ENCODE data around the gene KCND1. TPM values are rescaled to one million over a fixed set of nuclear protein-coding genes. Genes with fewer than 3 reads are reported as not detected.
"Not testable (repeated sequence)": the region's sequence is repeated elsewhere in the genome, so short reads cannot be mapped to it uniquely, and the experiment has no call there.

Gene KCND1
- total RNA-seq, 1 experiment from 2014 or later = 0.18 TPM

GRCh38 chrX:48989483-48989882 lies 17.8 kb upstream of the KCND1 start:
- H3K27me3 ChIP-seq (replicated peaks) = no peaks in the 10 kb centered on the region
- no peaks in the 10 kb centered on the region for H3K9me3 ChIP-seq (replicated peaks)
- H3K4me3 ChIP-seq = no peak overlapping the region
- H3K36me3 ChIP-seq = no peaks in the 10 kb centered on the region
- H3K4me1 ChIP-seq (replicated peaks) = no peaks in the 10 kb centered on the region
- no peak for DNase-seq (ENCODE audit: low read depth in 1 of 2, low spot score in 2 of 2)
- no peak overlapping the region for H3K27ac ChIP-seq

DNA sequence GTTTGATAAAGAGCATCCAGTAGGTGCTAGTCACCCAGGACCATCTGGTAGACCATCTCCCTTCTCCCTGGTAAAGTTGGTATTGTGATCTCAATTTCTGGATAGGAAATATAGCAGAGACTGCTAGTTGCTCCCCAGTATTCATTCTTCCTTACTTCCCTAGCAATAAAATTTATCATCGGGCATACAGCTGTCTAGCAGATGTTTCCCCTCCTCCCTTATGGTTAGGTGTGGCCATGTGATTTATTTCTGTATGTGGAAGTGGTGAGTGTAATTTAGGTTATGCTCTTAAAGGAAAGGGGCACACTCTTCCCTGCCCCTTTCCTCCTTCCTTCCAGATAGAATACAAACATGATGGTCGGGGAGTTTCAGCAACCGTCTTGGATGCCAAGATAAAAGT lies 12.3 kb upstream of the KCND1 start:
- Histone ChIP-seq H3K4me1 (replicated peaks) (no peaks in the 10 kb centered on the region), H3K4me3 (no peak overlapping the region), H3K27ac (no peak overlapping the region), H3K27me3 (replicated peaks) (no peaks in the 10 kb centered on the region), H3K36me3 (0 out of 2 replicates have a peak, but pooled peaks cover 6% of the 10 kb centered on the region), H3K9me3 (replicated peaks) (no peaks in the 10 kb centered on the region)
- no peak for DNase-seq (ENCODE audit: low read depth in 1 of 2, low spot score in 2 of 2)

GRCh38 chrX:48983081-48983480 lies 11.4 kb upstream of the KCND1 start:
- DNase-seq (ENCODE audit: low read depth in 1 of 2, low spot score in 2 of 2) = no peak
- Histone ChIP-seq H3K36me3 (0 out of 2 replicates have a peak, but pooled peaks cover 6% of the 10 kb centered on the region), H3K4me1 (replicated peaks) (no peaks in the 10 kb centered on the region), H3K9me3 (replicated peaks) (no peaks in the 10 kb centered on the region), H3K4me3 (no peak overlapping the region), H3K27me3 (replicated peaks) (no peaks in the 10 kb centered on the region), H3K27ac (no peak overlapping the region)

DNA sequence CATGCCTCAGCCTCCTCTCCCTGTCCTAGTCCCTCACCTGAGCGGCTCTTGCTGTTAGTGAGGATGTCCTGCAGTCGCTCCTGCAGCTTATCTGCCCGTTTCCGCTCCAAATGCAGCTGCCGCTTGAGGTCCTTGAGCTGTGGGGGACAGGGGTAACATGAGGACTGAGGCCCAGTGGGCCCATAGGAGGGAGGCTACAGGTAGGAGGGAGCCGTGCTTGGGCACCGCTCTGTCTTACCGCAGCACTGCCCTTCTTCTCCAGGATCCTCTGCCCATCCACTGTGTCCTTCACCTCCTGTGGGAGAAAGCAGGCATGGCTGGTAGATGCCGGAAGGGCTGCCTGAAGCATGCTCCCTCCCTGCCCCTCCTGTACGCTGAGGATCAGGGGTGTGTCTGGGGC lies 9.5 kb upstream of the KCND1 start:
- Histone ChIP-seq H3K27ac (no peak overlapping the region), H3K9me3 (replicated peaks) (no peaks in the 10 kb centered on the region), H3K4me1 (replicated peaks) (no peaks in the 10 kb centered on the region), H3K4me3 (no peak overlapping the region), H3K36me3 (0 out of 2 replicates have a peak, but pooled peaks cover 6% of the 10 kb centered on the region), H3K27me3 (replicated peaks) (no peaks in the 10 kb centered on the region)
- no peak for DNase-seq (ENCODE audit: low read depth in 1 of 2, low spot score in 2 of 2)

- H3K4me1 ChIP-seq (replicated peaks); H3K9me3 ChIP-seq (replicated peaks); H3K4me3 ChIP-seq; DNase-seq (ENCODE audit: low read depth in 1 of 2, low spot score in 2 of 2); H3K27me3 ChIP-seq (replicated peaks); H3K36me3 ChIP-seq; H3K27ac ChIP-seq: not testable (repeated sequence)
These were observed 8.7 kb upstream of the KCND1 start for GRCh38 chrX:48980341-48980740.

GRCh38 chrX:48978226-48978625 lies 6.6 kb upstream of the KCND1 start:
- 0 out of 2 replicates have a peak, but pooled peaks cover 6% of the 10 kb centered on the region for H3K36me3 ChIP-seq
- no peak overlapping the region for H3K27ac ChIP-seq
- no peak overlapping the region for H3K4me3 ChIP-seq
- H3K27me3 ChIP-seq (replicated peaks) = no peaks in the 10 kb centered on the region
- H3K4me1 ChIP-seq (replicated peaks) = no peaks in the 10 kb centered on the region
- no peak for DNase-seq (ENCODE audit: low read depth in 1 of 2, low spot score in 2 of 2)
- no peaks in the 10 kb centered on the region for H3K9me3 ChIP-seq (replicated peaks)

DNA sequence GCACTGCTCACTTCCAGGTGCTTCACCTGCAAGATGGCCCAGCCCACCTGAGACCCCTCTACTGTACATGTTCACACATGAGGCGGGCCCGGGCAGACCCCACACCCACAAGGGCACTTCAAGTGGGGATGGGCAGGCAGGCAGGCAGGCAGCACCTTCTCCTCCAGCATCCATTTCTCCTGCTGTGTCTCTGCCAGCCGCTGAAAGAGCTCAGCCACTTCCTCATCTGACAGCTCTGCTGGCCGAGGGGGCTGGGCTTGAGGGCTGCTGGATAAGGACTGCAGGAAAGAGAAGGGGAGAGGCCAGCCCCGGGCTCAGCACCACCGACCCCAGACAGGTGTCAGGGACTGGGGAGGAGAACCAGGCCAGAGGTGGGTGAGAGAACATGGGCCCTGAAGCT lies 4.4 kb upstream of the KCND1 start:
- Histone ChIP-seq H3K4me1 (replicated peaks) (0 out of 2 replicates have a peak, but pooled peaks cover 2% of the 10 kb centered on the region), H3K27ac (no peak overlapping the region), H3K4me3 (no peak overlapping the region), H3K9me3 (replicated peaks) (no peaks in the 10 kb centered on the region), H3K36me3 (no peaks in the 10 kb centered on the region), H3K27me3 (replicated peaks) (no peaks in the 10 kb centered on the region)
- no peak for DNase-seq (ENCODE audit: low read depth in 1 of 2, low spot score in 2 of 2)

GRCh38 chrX:48975541-48975940 lies 3.9 kb upstream of the KCND1 start:
- Histone ChIP-seq H3K4me1 (replicated peaks) (0 out of 2 replicates have a peak, but pooled peaks cover 2% of the 10 kb centered on the region), H3K27ac (no peak overlapping the region), H3K27me3 (replicated peaks) (no peaks in the 10 kb centered on the region), H3K4me3 (no peak overlapping the region), H3K9me3 (replicated peaks) (no peaks in the 10 kb centered on the region), H3K36me3 (no peaks in the 10 kb centered on the region)
- DNase-seq (ENCODE audit: low read depth in 1 of 2, low spot score in 2 of 2) = no peak

GRCh38 chrX:48975041-48975440 lies 3.4 kb upstream of the KCND1 start:
- Histone ChIP-seq H3K27me3 (replicated peaks) (no peaks in the 10 kb centered on the region), H3K27ac (no peak overlapping the region), H3K9me3 (replicated peaks) (no peaks in the 10 kb centered on the region), H3K4me1 (replicated peaks) (0 out of 2 replicates have a peak, but pooled peaks cover 2% of the 10 kb centered on the region), H3K4me3 (no peak overlapping the region), H3K36me3 (no peaks in the 10 kb centered on the region)
- no peak for DNase-seq (ENCODE audit: low read depth in 1 of 2, low spot score in 2 of 2)

- DNase-seq (ENCODE audit: low read depth in 1 of 2, low spot score in 2 of 2) = no peak
- Histone ChIP-seq H3K9me3 (replicated peaks) (no peaks in the 10 kb centered on the region), H3K4me1 (replicated peaks) (0 out of 2 replicates have a peak, but pooled peaks cover 2% of the 10 kb centered on the region)
These were observed 2.9 kb upstream of the KCND1 start for GRCh38 chrX:48974574-48974973.

GRCh38 chrX:48974033-48974432 lies 2.4 kb upstream of the KCND1 start:
- Histone ChIP-seq H3K27ac (no peak overlapping the region), H3K36me3 (no peaks in the 10 kb centered on the region), H3K27me3 (replicated peaks) (no peaks in the 10 kb centered on the region), H3K9me3 (replicated peaks) (no peaks in the 10 kb centered on the region), H3K4me3 (no peak overlapping the region), H3K4me1 (replicated peaks) (0 out of 2 replicates have a peak, but pooled peaks cover 2% of the 10 kb centered on the region)
- DNase-seq (ENCODE audit: low read depth in 1 of 2, low spot score in 2 of 2) = no peak

More at GRCh38 chrX:48974574-48974973, 2.9 kb upstream of the KCND1 start:
- H3K27ac ChIP-seq = no peak overlapping the region
- no peaks in the 10 kb centered on the region for H3K36me3 ChIP-seq
- H3K27me3 ChIP-seq (replicated peaks) = no peaks in the 10 kb centered on the region
- H3K4me3 ChIP-seq = no peak overlapping the region

- DNase-seq (ENCODE audit: low read depth in 1 of 2, low spot score in 2 of 2) = peak; percentile 23 to 53
- Histone ChIP-seq H3K36me3 (no peaks in the 10 kb centered on the region), H3K27ac (no peak overlapping the region), H3K27me3 (replicated peaks) (no peaks in the 10 kb centered on the region), H3K9me3 (replicated peaks) (no peaks in the 10 kb centered on the region), H3K4me1 (replicated peaks) (peaks cover 4% of the 10 kb centered on the region; the same call in 1 of the 2 replicates), H3K4me3 (no peak overlapping the region)
These were observed 848 bp upstream of the KCND1 start for GRCh38 chrX:48972220-48973164.

- H3K36me3 ChIP-seq = no peaks in the 10 kb centered on the region
- no peak overlapping the region for H3K4me3 ChIP-seq
- no peaks in the 10 kb centered on the region for H3K27me3 ChIP-seq (replicated peaks)
- H3K9me3 ChIP-seq (replicated peaks) = no peaks in the 10 kb centered on the region
- DNase-seq (ENCODE audit: low read depth in 1 of 2, low spot score in 2 of 2) = no peak
- peaks cover 6% of the 10 kb centered on the region; the same call in 1 of the 2 replicates for H3K4me1 ChIP-seq (replicated peaks)
- H3K27ac ChIP-seq = no peak overlapping the region
These were observed 2.2 kb downstream of the KCND1 start for GRCh38 chrX:48969471-48969870.

GRCh38 chrX:48968377-48968776 lies 3.3 kb downstream of the KCND1 start:
- no peak for DNase-seq (ENCODE audit: low read depth in 1 of 2, low spot score in 2 of 2)
- H3K4me1 ChIP-seq (replicated peaks) = peaks cover 6% of the 10 kb centered on the region; the same call in 1 of the 2 replicates
- H3K27me3 ChIP-seq (replicated peaks) = no peaks in the 10 kb centered on the region
- H3K27ac ChIP-seq = no peak overlapping the region
- H3K9me3 ChIP-seq (replicated peaks) = no peaks in the 10 kb centered on the region
- no peaks in the 10 kb centered on the region for H3K36me3 ChIP-seq
- no peak overlapping the region for H3K4me3 ChIP-seq

Data from SJSA1 (cell line).